Neuronal stem cell (in vitro differentiated cells): Measurements from ENCODE around the gene MOCS1.

Experiments
- DNase-seq: peaks from one replicate; pipeline ENCODE4 v3.0.0-alpha.2; 2013; ENCODE audit warnings: low spot score
- H2AFZ ChIP-seq: one replicate; pipeline ENCODE4 v1.6.1; 2013; ENCODE audit warnings: mild to moderate bottlenecking, low read length, inconsistent platforms
- H2AK5ac ChIP-seq: 2 replicates; pipeline ENCODE4 v1.6.1; 2013; ENCODE audit warnings: low read depth, mild to moderate bottlenecking, inconsistent platforms, low read length, moderate library complexity, mixed read lengths
- H2BK120ac ChIP-seq: 2 replicates; pipeline ENCODE4 v1.6.1; 2013; ENCODE audit warnings: low read depth, mild to moderate bottlenecking, inconsistent platforms, low read length, moderate library complexity, mixed read lengths
- H2BK12ac ChIP-seq: one replicate; pipeline ENCODE4 v1.6.1; 2013; ENCODE audit warnings: low read length, inconsistent platforms
- H2BK15ac ChIP-seq: 2 replicates; pipeline ENCODE4 v1.6.1; 2013; ENCODE audit warnings: mild to moderate bottlenecking, low read length, inconsistent platforms, mixed read lengths
- H2BK5ac ChIP-seq: one replicate; pipeline ENCODE4 v1.6.1; 2013; ENCODE audit warnings: inconsistent platforms, mild to moderate bottlenecking, low read length, moderate library complexity
- H3K14ac ChIP-seq: one replicate; pipeline ENCODE4 v1.6.1; 2013; ENCODE audit warnings: low read length, inconsistent platforms
- H3K18ac ChIP-seq: 2 replicates; pipeline ENCODE4 v1.6.1; 2013; ENCODE audit warnings: low read length, inconsistent platforms
- H3K23ac ChIP-seq: 2 replicates; pipeline ENCODE4 v1.6.1; 2013; ENCODE audit warnings: low read depth, mild to moderate bottlenecking, mixed read lengths, low read length, inconsistent platforms; ENCODE audit not compliant: poor library complexity
- H3K27ac ChIP-seq: replicated peaks from 3 replicates; pipeline ENCODE4 v1.5.1; 2013; ENCODE audit warnings: low read length, inconsistent platforms
- H3K27me3 ChIP-seq, 3 experiments: 2 replicates each; pipeline ENCODE4 v1.6.1; 2013; ENCODE audit warnings: low read length in 3 of 3, mild to moderate bottlenecking in 2 of 3, inconsistent platforms in 1 of 3, low read depth in 1 of 3, mixed read lengths in 1 of 3, moderate library complexity in 1 of 3; ENCODE audit not compliant: control insufficient read depth in 3 of 3, insufficient read depth in 3 of 3
- H3K36me3 ChIP-seq, 2 donors: replicated peaks in 1 of 2; 2 replicates each; pipeline ENCODE4 v1.6.1; 2013; ENCODE audit warnings: low read length in 2 of 2; ENCODE audit not compliant: control insufficient read depth in 2 of 2, insufficient read depth in 2 of 2
- H3K4ac ChIP-seq: 2 replicates; pipeline ENCODE4 v1.6.1; 2013; ENCODE audit warnings: inconsistent platforms, mild to moderate bottlenecking, low read length, moderate library complexity
- H3K4me1 ChIP-seq, 2 donors: 1 replicate in 1 of 2; 2 replicates in 1 of 2; pipeline ENCODE4 v1.6.1; 2013; ENCODE audit warnings: low read length in 2 of 2, low read depth in 1 of 2; ENCODE audit not compliant: control insufficient read depth in 2 of 2, insufficient read depth in 1 of 2
- H3K4me2 ChIP-seq: one replicate; pipeline ENCODE4 v1.6.1; 2013; ENCODE audit warnings: mild to moderate bottlenecking, low read length, inconsistent platforms; ENCODE audit not compliant: insufficient read depth, poor library complexity, severe bottlenecking
- H3K4me3 ChIP-seq, 2 donors: 2 replicates each; pipeline ENCODE4 v1.5.1; 2013; ENCODE audit warnings: low read length in 2 of 2, mild to moderate bottlenecking in 2 of 2, inconsistent platforms in 1 of 2, moderate library complexity in 1 of 2
- H3K79me1 ChIP-seq: one replicate; pipeline ENCODE4 v1.6.1; 2013; ENCODE audit warnings: low read depth, mild to moderate bottlenecking, inconsistent platforms, low read length, moderate library complexity
- H3K9ac ChIP-seq: one replicate; pipeline ENCODE4 v1.6.1; 2013; ENCODE audit warnings: mild to moderate bottlenecking, low read depth, low read length, inconsistent platforms; ENCODE audit not compliant: poor library complexity
- H3K9me3 ChIP-seq, 2 donors: replicated peaks in 1 of 2; 2 replicates each; pipeline versions ENCODE3 to v1.6.1; 2013; ENCODE audit warnings: low read length in 2 of 2, mild to moderate bottlenecking in 2 of 2, inconsistent platforms in 1 of 2, low read depth in 1 of 2, mixed read lengths in 1 of 2, moderate library complexity in 1 of 2; ENCODE audit not compliant: control insufficient read depth in 2 of 2, insufficient read depth in 1 of 2
- H4K8ac ChIP-seq: one replicate; pipeline ENCODE4 v1.6.1; 2013; ENCODE audit warnings: low read depth, mild to moderate bottlenecking, inconsistent platforms, low read length, moderate library complexity
- H4K91ac ChIP-seq: one replicate; pipeline ENCODE4 v1.6.1; 2013; ENCODE audit warnings: low read length, low read depth, mild to moderate bottlenecking, inconsistent platforms; ENCODE audit not compliant: poor library complexity
- WGBS, 2 donors: extraction: QIAGEN DNeasy Blood & Tissue Kit; methylation state at CpG; one replicate each; pipeline ENCODE4 v1.1.7; 2013; ENCODE audit warnings: missing lambda C conversion rate in 2 of 2, mixed read lengths in 1 of 2; ENCODE audit not compliant: insufficient read length in 2 of 2, insufficient replicate concordance in 1 of 2; ENCODE audit errors: extremely low coverage in 2 of 2; 5-methylcytosine and 5-hydroxymethylcytosine counted together

Gene MOCS1

DNA sequence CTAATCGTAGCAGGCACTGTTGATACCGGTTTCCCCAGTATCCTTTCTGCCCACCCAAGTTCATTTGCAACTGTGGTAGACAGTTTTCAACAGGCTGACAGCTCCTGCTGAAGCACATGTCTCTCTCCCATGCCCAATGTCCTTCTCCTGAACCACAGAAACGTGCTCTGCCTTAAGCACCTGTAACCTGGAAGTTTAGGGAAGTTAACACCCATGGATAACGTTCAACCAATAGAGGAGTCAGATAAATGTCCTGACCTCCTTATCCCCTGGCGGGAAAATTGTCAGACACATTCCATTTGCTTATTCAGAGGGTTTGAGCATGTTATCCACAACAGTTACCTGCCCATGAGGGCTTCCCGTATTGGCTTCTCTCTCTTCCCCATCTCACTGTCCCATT is 29.8 kb upstream of the MOCS1 start:
- no peak for DNase-seq

DNA sequence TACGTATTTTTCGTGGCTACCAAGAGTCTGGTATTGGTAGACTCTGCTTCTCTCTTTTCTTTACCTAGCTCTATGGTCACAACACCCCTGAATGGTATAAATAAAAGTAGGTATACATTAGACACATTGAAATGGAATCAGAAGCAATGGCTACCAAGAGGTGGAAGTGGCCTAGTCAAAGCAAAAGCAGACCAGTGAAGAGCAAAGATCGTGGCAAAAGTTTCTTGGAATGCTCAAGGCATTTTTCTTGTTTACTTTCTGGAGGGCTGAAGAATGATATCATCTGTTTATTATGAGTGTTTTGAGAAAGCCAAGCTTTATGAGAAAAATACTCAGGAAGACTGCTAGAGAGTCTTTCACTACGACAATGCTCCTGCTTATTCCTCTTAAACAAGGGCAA is 28.6 kb upstream of the MOCS1 start:
- no peak overlapping the region for H3K23ac ChIP-seq
- no peak overlapping the region for H2BK120ac ChIP-seq
- no peaks in the 10 kb centered on the region for H3K79me1 ChIP-seq
- H3K4ac ChIP-seq, result no peak overlapping the region
- H3K4me3 ChIP-seq, result no peak overlapping the region
- H2AFZ ChIP-seq, result no peak overlapping the region
- H2BK15ac ChIP-seq, result no peak overlapping the region
- no peak for DNase-seq
- H3K36me3 ChIP-seq, result no peaks in the 10 kb centered on the region
- H3K9me3 ChIP-seq, result no peaks in the 10 kb centered on the region
- no peak overlapping the region for H4K91ac ChIP-seq
- H2AK5ac ChIP-seq, result no peak overlapping the region
- H3K9ac ChIP-seq, result no peak overlapping the region
- H3K4me2 ChIP-seq, result no peak overlapping the region
- H3K18ac ChIP-seq, result no peak overlapping the region
- whole genome bisulfite sequencing, 2 donors, result no CpG with 5 or more reads among the region's 4 CpGs
- no peak overlapping the region for H2BK12ac ChIP-seq
- no peak overlapping the region for H3K27ac ChIP-seq
- H4K8ac ChIP-seq, result no peak overlapping the region
- H3K27me3 ChIP-seq, result peaks cover 0 to 8% (median 3%) of the 10 kb centered on the region in 3 experiments
- H3K4me1 ChIP-seq, result no peaks in the 10 kb centered on the region
- H3K14ac ChIP-seq, result no peak overlapping the region
- no peak overlapping the region for H2BK5ac ChIP-seq

More for the DNA sequence above, 29.8 kb upstream of the MOCS1 start:
- H2BK120ac ChIP-seq, result no peak overlapping the region
- no peak overlapping the region for H3K9ac ChIP-seq
- no peak overlapping the region for H4K8ac ChIP-seq
- H3K18ac ChIP-seq, result no peak overlapping the region
- H3K36me3 ChIP-seq, result no peaks in the 10 kb centered on the region
- no peak overlapping the region for H3K27ac ChIP-seq
- H2AK5ac ChIP-seq, result no peak overlapping the region
- H2BK12ac ChIP-seq, result no peak overlapping the region
- peaks cover 0 to 8% (median 3%) of the 10 kb centered on the region in 3 experiments for H3K27me3 ChIP-seq
- H2AFZ ChIP-seq, result no peak overlapping the region
- H3K23ac ChIP-seq, result no peak overlapping the region
- no peaks in the 10 kb centered on the region for H3K9me3 ChIP-seq
- no peaks in the 10 kb centered on the region for H3K4me1 ChIP-seq
- no peak overlapping the region for H3K4me2 ChIP-seq
- H3K14ac ChIP-seq, result no peak overlapping the region
- no peaks in the 10 kb centered on the region for H3K79me1 ChIP-seq
- H4K91ac ChIP-seq, result no peak overlapping the region
- H3K4ac ChIP-seq, result no peak overlapping the region
- WGBS, 2 donors, result no CpG with 5 or more reads among the region's 6 CpGs
- no peak overlapping the region for H2BK5ac ChIP-seq
- no peak overlapping the region for H2BK15ac ChIP-seq
- H3K4me3 ChIP-seq, result no peak overlapping the region

DNA sequence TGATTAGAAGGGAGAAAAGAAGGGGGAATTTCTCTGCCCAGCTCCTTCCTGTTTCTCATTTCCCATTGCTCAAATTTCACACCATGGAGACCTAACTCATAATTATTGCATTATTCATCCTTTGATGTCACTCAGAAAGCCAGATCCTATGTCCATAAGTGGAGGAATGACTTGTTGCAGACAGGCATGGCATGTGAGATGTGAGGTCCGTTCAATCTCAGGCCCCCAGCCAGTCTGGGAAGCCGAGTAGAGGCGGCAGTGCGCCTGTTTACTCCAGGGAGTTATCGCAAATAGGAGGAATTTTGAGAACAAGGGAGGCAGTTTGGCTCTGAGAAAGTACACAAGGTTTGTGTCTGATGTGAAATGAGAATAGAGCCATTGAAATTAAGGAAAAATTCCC is 26.9 kb upstream of the MOCS1 start:
- Histone ChIP-seq H3K4me2 (no peak overlapping the region), H2BK5ac (no peak overlapping the region), H2AK5ac (no peak overlapping the region), H3K27me3 (peaks cover 0 to 8% (median 0%) of the 10 kb centered on the region in 3 experiments), H3K14ac (no peak overlapping the region), H2AFZ (no peak overlapping the region), H3K79me1 (no peaks in the 10 kb centered on the region), H2BK120ac (no peak overlapping the region), H3K9ac (no peak overlapping the region), H3K36me3 (no peaks in the 10 kb centered on the region), H3K27ac (no peak overlapping the region), H2BK12ac (no peak overlapping the region), H3K4me1 (no peaks in the 10 kb centered on the region), H3K9me3 (no peaks in the 10 kb centered on the region), H2BK15ac (no peak overlapping the region), H3K23ac (no peak overlapping the region), H3K4me3 (no peak overlapping the region), H3K4ac (no peak overlapping the region), H4K8ac (no peak overlapping the region), H3K18ac (no peak overlapping the region), H4K91ac (no peak overlapping the region)
- DNase-seq, result no peak
- WGBS, 2 donors, result no CpG with 5 or more reads among the region's 5 CpGs

DNA sequence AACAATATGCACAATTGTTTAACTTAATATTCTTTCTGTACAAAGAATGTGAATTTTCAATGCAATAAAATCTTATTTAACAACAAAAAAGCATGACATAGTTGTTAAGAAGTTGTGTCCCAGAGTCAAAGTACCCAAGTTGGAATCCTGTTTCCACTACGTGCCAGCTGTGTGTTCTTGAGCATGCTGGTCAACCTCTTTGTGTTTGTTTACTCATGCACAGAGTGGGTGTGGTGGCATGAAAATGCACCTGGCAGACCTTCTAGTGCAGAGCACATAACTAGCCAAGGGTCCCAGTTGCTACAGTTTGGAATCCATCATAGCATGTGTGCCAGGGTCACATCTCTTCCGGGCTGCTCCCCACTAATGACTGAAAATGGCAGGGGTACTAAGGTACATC is 24.7 kb upstream of the MOCS1 start:
- H3K36me3 ChIP-seq, result no peaks in the 10 kb centered on the region
- H2BK12ac ChIP-seq, result no peak overlapping the region
- DNase-seq, result no peak
- no peak overlapping the region for H3K4ac ChIP-seq
- no peak overlapping the region for H2BK15ac ChIP-seq
- no peak overlapping the region for H3K23ac ChIP-seq
- no peak overlapping the region for H3K18ac ChIP-seq
- H4K91ac ChIP-seq, result no peak overlapping the region
- no peak overlapping the region for H3K9ac ChIP-seq
- H3K4me3 ChIP-seq, result no peak overlapping the region
- no peaks in the 10 kb centered on the region for H3K79me1 ChIP-seq
- no peak overlapping the region for H2BK120ac ChIP-seq
- no peak overlapping the region for H3K4me2 ChIP-seq
- H3K27ac ChIP-seq, result no peak overlapping the region
- H2AFZ ChIP-seq, result no peak overlapping the region
- H3K9me3 ChIP-seq, result no peaks in the 10 kb centered on the region
- no peaks in the 10 kb centered on the region for H3K4me1 ChIP-seq
- H4K8ac ChIP-seq, result no peak overlapping the region
- no peak overlapping the region for H2BK5ac ChIP-seq
- H3K27me3 ChIP-seq, result no peaks in the 10 kb centered on the region
- no peak overlapping the region for H2AK5ac ChIP-seq
- WGBS, 2 donors, result no CpG with 5 or more reads among the region's 2 CpGs
- H3K14ac ChIP-seq, result no peak overlapping the region
